Mononuclear cell (primary cell): Measurements from ENCODE around the gene MADD. TPM values are rescaled to one million over a fixed set of nuclear protein-coding genes. Genes with fewer than 3 reads are reported as not detected.
"Not testable (repeated sequence)": the region's sequence is repeated elsewhere in the genome, so short reads cannot be mapped to it uniquely, and the experiment has no call there.

Experiments
- H3K27me3 ChIP-seq: 2 replicates; pipeline ENCODE4 v1.6.0; 2011; ENCODE audit warnings: low read length, control low read depth; ENCODE audit not compliant: insufficient read depth
- H3K4me1 ChIP-seq: 2 replicates; pipeline ENCODE4 v1.5.1; 2011; ENCODE audit warnings: mild to moderate bottlenecking, low read length, control low read depth; ENCODE audit not compliant: insufficient read depth
- H3K4me3 ChIP-seq: 2 replicates; pipeline ENCODE4 v1.5.1; 2011; ENCODE audit warnings: mild to moderate bottlenecking, low read length, moderate library complexity
- H3K9me3 ChIP-seq: 2 replicates; pipeline ENCODE4 v1.5.1; 2011; ENCODE audit warnings: low read depth, mild to moderate bottlenecking, control low read depth, low read length
- total RNA-seq: library from RNA; depleted of rRNA; stranded (reverse); fragments of >200 nt; gene quantifications from one replicate; pipeline ENCODE4 v1.2.3, GENCODE V29; 2012

The MADD gene
- total RNA-seq, 1 donor = 87.8 TPM

- Histone ChIP-seq H3K4me1 (no peaks in the 10 kb centered on the region), H3K27me3 (no peaks in the 10 kb centered on the region), H3K4me3 (no peak overlapping the region), H3K9me3 (no peaks in the 10 kb centered on the region)
Observed at GRCh38 chr11:47329987-47330931, 60.3 kb downstream of the MADD start.

GRCh38 chr11:47331454-47332302 is 61.7 kb downstream of the MADD start:
- no peak overlapping the region for H3K4me3 ChIP-seq
- H3K4me1 ChIP-seq = no peaks in the 10 kb centered on the region
- no peaks in the 10 kb centered on the region for H3K27me3 ChIP-seq
- no peaks in the 10 kb centered on the region for H3K9me3 ChIP-seq

GRCh38 chr11:47332303-47332711 is 62.4 kb downstream of the MADD start:
- Histone ChIP-seq H3K4me3 (no peak overlapping the region), H3K27me3 (no peaks in the 10 kb centered on the region), H3K4me1 (no peaks in the 10 kb centered on the region), H3K9me3 (no peaks in the 10 kb centered on the region)

- Histone ChIP-seq H3K4me3 (no peak overlapping the region), H3K27me3 (no peaks in the 10 kb centered on the region), H3K4me1 (no peaks in the 10 kb centered on the region), H3K9me3 (no peaks in the 10 kb centered on the region)
Observed at GRCh38 chr11:47332791-47333525, 63.0 kb downstream of the MADD start.

GRCh38 chr11:47333526-47333845 is 63.6 kb downstream of the MADD start:
- Histone ChIP-seq H3K4me3 (no peak overlapping the region), H3K9me3 (no peaks in the 10 kb centered on the region), H3K27me3 (no peaks in the 10 kb centered on the region), H3K4me1 (no peaks in the 10 kb centered on the region)

GRCh38 chr11:47333886-47334443 is 64.0 kb downstream of the MADD start:
- H3K27me3 ChIP-seq = no peaks in the 10 kb centered on the region
- no peaks in the 10 kb centered on the region for H3K9me3 ChIP-seq
- H3K4me3 ChIP-seq = no peak overlapping the region
- no peaks in the 10 kb centered on the region for H3K4me1 ChIP-seq

GRCh38 chr11:47334699-47335411 is 64.9 kb downstream of the MADD start:
- H3K27me3 ChIP-seq, H3K4me3 ChIP-seq, H3K4me1 ChIP-seq, H3K9me3 ChIP-seq: not testable (repeated sequence)

- Histone ChIP-seq H3K4me1 (no peaks in the 10 kb centered on the region), H3K27me3 (no peaks in the 10 kb centered on the region), H3K9me3 (no peaks in the 10 kb centered on the region), H3K4me3 (no peak overlapping the region)
Observed at GRCh38 chr11:47335733-47336132, 65.8 kb downstream of the MADD start.

- Histone ChIP-seq H3K27me3 (no peaks in the 10 kb centered on the region), H3K4me3 (no peak overlapping the region), H3K4me1 (no peaks in the 10 kb centered on the region), H3K9me3 (no peaks in the 10 kb centered on the region)
Observed at GRCh38 chr11:47336595-47336994, 66.7 kb downstream of the MADD start.

- Histone ChIP-seq H3K27me3 (no peaks in the 10 kb centered on the region), H3K4me3 (no peak overlapping the region), H3K4me1 (no peaks in the 10 kb centered on the region), H3K9me3 (no peaks in the 10 kb centered on the region)
Observed at GRCh38 chr11:47337229-47337924, 67.4 kb downstream of the MADD start.

- H3K9me3 ChIP-seq = no peaks in the 10 kb centered on the region
- no peak overlapping the region for H3K4me3 ChIP-seq
- no peaks in the 10 kb centered on the region for H3K4me1 ChIP-seq
- no peaks in the 10 kb centered on the region for H3K27me3 ChIP-seq
Observed at GRCh38 chr11:47338396-47339241, 68.7 kb downstream of the MADD start.

- Histone ChIP-seq H3K9me3 (no peaks in the 10 kb centered on the region), H3K4me3 (no peak overlapping the region), H3K4me1 (no peaks in the 10 kb centered on the region), H3K27me3 (no peaks in the 10 kb centered on the region)
Observed at GRCh38 chr11:47340010-47340409, 70.1 kb downstream of the MADD start.
